Spinal cord (tissue), 10 donors: ENCODE data around the gene FRYL. TPM values are rescaled to one million over a fixed set of nuclear protein-coding genes. Genes with fewer than 3 reads are reported as not detected.

ENCODE experiments used
- DNase-seq, 6 donors: peaks; one replicate each; pipeline versions ENCODE4 v3.0.0 to v3.0.0-alpha.2; 2013 to 2015; ENCODE audit warnings: low spot score in 6 of 6, low read depth in 4 of 6
- H3K27ac ChIP-seq: one replicate; pipeline ENCODE4 v1.5.1; 2013; ENCODE audit warnings: low read depth, low read length, control low read depth
- H3K27me3 ChIP-seq: one replicate; pipeline ENCODE4 v1.6.1; 2013; ENCODE audit warnings: low read length; ENCODE audit not compliant: control insufficient read depth, insufficient read depth
- H3K36me3 ChIP-seq: one replicate; pipeline ENCODE4 v1.6.1; 2013; ENCODE audit warnings: low read length; ENCODE audit not compliant: control insufficient read depth, insufficient read depth
- H3K4me1 ChIP-seq: one replicate; pipeline ENCODE4 v1.6.1; 2013; ENCODE audit warnings: low read length; ENCODE audit not compliant: control insufficient read depth, insufficient read depth
- H3K4me3 ChIP-seq: one replicate; pipeline ENCODE4 v1.5.1; 2013; ENCODE audit warnings: low read depth, low read length, control low read depth
- H3K9me3 ChIP-seq: one replicate; pipeline ENCODE4 v1.6.1; 2013; ENCODE audit warnings: low read length; ENCODE audit not compliant: control insufficient read depth, insufficient read depth
- WGBS: methylation state at CpG from one replicate; pipeline ENCODE4 v1.1.5; 2013; ENCODE audit warnings: missing lambda C conversion rate; ENCODE audit not compliant: insufficient coverage; 5-methylcytosine and 5-hydroxymethylcytosine counted together
- polyA plus RNA-seq, 2 donors: library from polyadenylated mRNA; unstranded; fragments of 120-200 nt; gene quantifications; one replicate each; pipeline ENCODE4 v1.2.1, GENCODE V29; 2013; ENCODE audit not compliant: insufficient read length in 2 of 2
- total RNA-seq, 2 donors: library from RNA; depleted of rRNA in 1 of 2; stranded (reverse); fragments of 120-200 nt in 1 of 2; fragments of >200 nt in 1 of 2; gene quantifications; one replicate each; pipeline versions ENCODE4 v1.2.3 to v1.2.4, GENCODE V29; 2013 to 2014
- donor health status: healthy.

FRYL gene
- total and polyA plus RNA-seq, 4 donors = 27.0 to 120 (median 55.7) TPM

DNA sequence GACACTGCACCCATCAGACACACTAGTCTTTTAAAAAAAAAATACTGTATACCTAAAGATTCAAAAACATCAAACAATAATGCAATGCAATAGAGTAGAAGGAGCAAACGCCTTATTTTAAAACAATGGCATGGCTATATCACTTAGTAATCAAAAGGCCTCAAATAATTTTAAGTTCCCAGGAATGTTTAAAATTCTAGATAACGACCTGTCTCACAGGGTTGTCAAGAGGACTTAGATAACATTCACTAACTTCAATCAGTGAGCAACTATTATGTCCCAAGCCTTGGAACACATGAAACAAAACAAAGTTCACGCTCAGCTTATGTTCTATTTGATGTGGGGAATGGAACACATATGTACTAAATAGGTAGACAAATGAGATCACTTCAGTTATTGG is 106.5 kb downstream of the FRYL start:
- Histone ChIP-seq H3K27ac (no peak overlapping the region), H3K4me1 (no peaks in the 10 kb centered on the region), H3K27me3 (no peaks in the 10 kb centered on the region), H3K4me3 (no peak overlapping the region), H3K36me3 (peaks cover 4% of the 10 kb centered on the region), H3K9me3 (no peaks in the 10 kb centered on the region)
- WGBS = 80% methylated on average over 1 of the region's 3 CpGs
- DNase-seq = no peak

DNA sequence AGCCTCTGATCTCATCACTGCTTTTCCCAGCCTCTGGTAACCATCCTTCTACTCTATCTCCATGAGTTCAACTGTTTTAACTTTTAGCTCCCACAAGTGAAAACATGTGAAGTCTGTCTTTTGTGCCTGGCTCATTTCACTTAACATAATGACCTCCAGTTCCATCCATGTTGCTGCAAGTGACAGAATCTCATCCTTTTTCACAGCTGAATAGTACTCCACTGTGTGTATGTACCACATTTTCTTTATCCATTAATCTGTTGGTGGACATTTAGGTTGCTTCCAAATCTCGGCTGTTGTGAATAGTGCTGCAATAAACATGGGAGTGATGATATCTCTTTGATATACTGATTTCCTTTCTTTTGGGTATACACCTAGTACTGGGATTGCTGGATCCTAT is 109.5 kb downstream of the FRYL start:
- Histone ChIP-seq H3K4me1 (no peaks in the 10 kb centered on the region), H3K36me3 (peaks cover 4% of the 10 kb centered on the region), H3K27ac (no peak overlapping the region), H3K27me3 (no peaks in the 10 kb centered on the region), H3K9me3 (no peaks in the 10 kb centered on the region), H3K4me3 (no peak overlapping the region)
- no peak for DNase-seq
- no CpG with 5 or more reads among the region's 1 CpG for WGBS

DNA sequence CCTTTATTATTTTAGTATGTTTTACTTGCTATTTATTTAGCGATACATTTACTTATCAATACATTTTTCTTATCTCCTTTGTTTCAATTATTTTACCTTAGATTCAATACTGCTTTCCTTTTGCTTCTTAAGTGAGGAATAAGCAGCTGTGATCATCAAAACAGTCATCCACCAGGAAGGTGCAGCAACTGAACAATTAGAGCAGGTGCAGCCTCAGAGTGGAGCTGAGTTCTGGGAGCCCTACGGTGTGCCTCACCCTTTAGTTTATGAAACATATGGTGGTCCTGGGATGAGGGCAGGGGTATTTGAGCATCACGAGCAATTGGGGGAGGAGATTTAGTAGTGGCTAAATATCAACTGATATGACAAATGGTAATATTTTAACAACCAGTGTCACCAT is 111.0 kb downstream of the FRYL start:
- no peaks in the 10 kb centered on the region for H3K36me3 ChIP-seq
- WGBS = no CpG with 5 or more reads among the region's 3 CpGs
- no peaks in the 10 kb centered on the region for H3K4me1 ChIP-seq
- H3K27me3 ChIP-seq = no peaks in the 10 kb centered on the region
- no peak for DNase-seq
- no peaks in the 10 kb centered on the region for H3K9me3 ChIP-seq
- H3K27ac ChIP-seq = no peak overlapping the region
- H3K4me3 ChIP-seq = no peak overlapping the region

DNA sequence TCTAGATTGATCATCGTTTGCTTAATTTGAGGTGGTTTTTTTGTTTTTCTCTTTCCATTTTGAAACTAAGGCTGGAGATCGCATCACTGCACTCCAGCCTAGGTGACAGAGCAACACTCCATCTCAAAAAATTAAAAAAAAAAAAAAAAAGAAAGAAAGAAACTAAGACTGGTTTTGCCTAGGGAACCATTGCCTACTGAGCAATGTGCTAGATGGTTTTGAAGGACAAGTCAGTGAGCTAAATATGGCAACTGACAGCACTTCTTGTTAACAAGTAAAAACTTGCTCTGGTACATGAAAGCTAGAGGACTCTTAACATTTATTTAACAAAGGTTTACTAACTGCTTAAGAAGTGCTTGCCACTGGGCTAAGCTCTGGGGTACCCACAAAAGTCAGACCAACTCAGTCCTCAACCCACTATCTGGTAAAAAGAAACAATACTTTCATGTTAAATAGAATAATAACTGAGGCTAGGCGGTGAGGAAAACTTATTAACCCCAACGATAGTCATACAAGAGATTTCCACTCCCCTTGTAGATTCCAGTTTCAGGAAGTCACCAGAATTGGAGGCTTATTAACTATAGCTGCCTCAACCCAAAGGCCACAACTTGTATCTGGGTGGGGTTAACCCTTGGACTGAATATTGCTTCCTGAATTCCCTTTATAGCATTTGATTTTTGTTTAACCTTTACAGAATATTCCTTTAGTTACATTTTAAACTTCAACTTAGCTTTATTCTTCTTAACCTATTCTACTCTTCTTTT is 111.6 kb downstream of the FRYL start:
- Histone ChIP-seq H3K27me3 (no peaks in the 10 kb centered on the region), H3K4me3 (no peak overlapping the region), H3K9me3 (no peaks in the 10 kb centered on the region), H3K27ac (no peak overlapping the region), H3K36me3 (no peaks in the 10 kb centered on the region), H3K4me1 (no peaks in the 10 kb centered on the region)
- no peak for DNase-seq
- WGBS = no CpG with 5 or more reads among the region's 4 CpGs

DNA sequence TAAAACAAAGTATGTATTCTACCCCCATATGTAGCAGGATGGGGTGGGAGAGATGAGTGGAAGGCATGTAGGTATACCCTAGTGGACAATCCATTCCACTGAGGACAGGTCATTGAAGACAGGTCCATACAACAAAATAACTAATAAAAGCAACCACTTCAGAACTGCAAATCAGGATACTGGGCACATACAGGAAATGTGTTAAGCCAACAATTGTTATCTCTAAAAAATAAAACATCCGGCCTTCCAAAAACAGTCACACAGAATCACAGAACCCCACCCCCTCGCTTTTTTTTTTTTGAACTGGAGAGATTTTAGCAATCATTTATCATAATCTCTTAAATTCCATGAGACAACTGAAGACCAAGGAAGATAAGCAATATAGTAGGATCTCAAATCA is 112.9 kb downstream of the FRYL start:
- Histone ChIP-seq H3K36me3 (no peaks in the 10 kb centered on the region), H3K9me3 (no peaks in the 10 kb centered on the region), H3K27ac (no peak overlapping the region), H3K4me1 (no peaks in the 10 kb centered on the region), H3K27me3 (no peaks in the 10 kb centered on the region), H3K4me3 (no peak overlapping the region)
- WGBS = no CpG with 5 or more reads among the region's 2 CpGs
- DNase-seq = no peak

DNA sequence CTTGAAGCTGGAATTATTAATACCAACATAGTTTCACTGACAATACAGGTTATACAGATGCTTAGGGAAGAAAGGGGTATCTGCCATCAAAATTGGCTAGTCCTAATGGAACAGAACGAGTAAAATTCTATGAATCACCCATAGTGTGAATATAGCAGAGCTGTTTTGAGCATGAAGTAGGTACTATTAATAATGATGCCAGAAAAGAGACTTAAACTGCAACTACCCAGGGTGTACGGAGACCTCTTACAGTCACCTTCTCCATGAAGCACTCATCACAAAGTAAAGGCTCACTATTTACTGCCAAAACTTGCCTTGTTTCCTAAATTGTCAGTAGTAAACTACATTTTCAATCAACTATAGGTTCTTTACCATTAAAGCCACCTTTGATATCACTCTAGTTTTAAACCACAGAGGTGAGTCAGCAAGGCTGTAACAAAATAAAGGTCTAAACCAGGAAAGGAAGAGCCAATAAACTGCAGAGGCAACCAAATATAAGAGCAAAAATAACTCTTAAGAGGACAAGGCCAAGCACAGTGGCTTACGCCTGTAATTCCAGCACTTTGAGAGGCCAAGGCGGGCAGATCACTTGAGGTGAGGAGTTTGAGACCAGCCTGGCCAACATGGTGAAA is 114.4 kb downstream of the FRYL start:
- no peaks in the 10 kb centered on the region for H3K27me3 ChIP-seq
- H3K4me1 ChIP-seq = no peaks in the 10 kb centered on the region
- H3K4me3 ChIP-seq = no peak overlapping the region
- DNase-seq = no peak
- no peaks in the 10 kb centered on the region for H3K9me3 ChIP-seq
- H3K27ac ChIP-seq = no peak overlapping the region
- H3K36me3 ChIP-seq = no peaks in the 10 kb centered on the region
- 94% methylated on average over 3 of the region's 4 CpGs for WGBS

DNA sequence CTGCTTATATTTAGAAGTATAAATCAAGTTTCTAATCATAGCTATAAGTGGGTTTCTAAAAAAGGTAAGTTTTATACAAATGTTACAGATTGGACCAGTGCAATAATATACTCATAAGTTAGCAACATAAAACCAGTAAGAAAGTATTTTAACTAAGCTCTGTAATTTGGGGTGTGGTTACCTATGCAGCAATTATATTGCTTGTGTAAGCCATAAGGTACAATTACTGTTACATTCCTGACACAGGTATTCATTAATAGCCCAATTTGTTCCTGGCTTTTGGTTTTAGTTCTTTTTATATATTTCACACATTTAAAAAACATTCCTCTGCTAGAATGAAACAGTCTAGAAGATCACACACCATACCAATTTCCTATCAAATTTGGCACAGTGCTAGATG is 115.1 kb downstream of the FRYL start:
- no peaks in the 10 kb centered on the region for H3K36me3 ChIP-seq
- no peak overlapping the region for H3K27ac ChIP-seq
- H3K9me3 ChIP-seq = no peaks in the 10 kb centered on the region
- H3K27me3 ChIP-seq = no peaks in the 10 kb centered on the region
- DNase-seq = no peak
- H3K4me1 ChIP-seq = no peaks in the 10 kb centered on the region
- no peak overlapping the region for H3K4me3 ChIP-seq

DNA sequence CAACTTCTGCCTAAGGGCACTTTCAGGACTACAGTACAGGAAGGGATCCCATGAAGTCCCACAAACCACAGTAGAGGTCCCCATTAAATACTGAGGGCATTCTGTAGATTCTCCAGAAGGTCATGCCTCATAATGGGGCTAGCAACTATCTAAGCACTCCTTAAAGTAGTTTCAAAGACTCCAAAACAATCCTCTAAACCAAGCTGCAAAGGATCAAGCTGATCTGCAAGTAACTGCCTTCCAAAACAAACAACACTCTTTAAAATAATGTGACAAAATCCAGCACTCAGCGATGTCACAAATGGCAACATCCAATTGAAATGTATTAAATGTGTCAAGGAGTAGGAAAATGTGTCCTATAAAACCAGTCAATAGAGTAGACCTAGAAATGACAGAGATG is 118.7 kb downstream of the FRYL start:
- no CpG with 5 or more reads among the region's 1 CpG for WGBS
- Histone ChIP-seq H3K27me3 (no peaks in the 10 kb centered on the region), H3K4me1 (no peaks in the 10 kb centered on the region), H3K36me3 (no peaks in the 10 kb centered on the region), H3K9me3 (no peaks in the 10 kb centered on the region), H3K27ac (no peak overlapping the region), H3K4me3 (no peak overlapping the region)
- DNase-seq = no peak

DNA sequence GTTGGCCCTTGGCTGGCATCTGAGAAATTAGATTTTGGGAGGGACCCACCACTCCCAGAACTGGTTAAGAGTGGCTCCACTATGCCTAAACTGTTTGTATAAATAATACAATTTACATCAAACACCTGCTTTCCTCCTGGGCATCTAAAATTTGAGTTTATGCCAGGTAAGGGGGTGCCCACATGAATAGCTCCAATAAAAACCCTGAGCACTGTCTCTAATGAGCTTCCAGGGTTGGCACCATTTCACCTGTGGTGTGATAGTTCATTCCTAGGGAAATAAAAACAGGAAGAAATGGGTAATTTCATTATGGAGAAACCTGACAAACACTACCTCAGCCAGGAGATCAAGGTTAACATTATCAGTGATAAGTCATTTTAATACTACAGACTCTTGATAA is 119.7 kb downstream of the FRYL start:
- H3K27ac ChIP-seq = no peak overlapping the region
- DNase-seq = no peak
- H3K27me3 ChIP-seq = no peaks in the 10 kb centered on the region
- H3K4me1 ChIP-seq = no peaks in the 10 kb centered on the region
- no peaks in the 10 kb centered on the region for H3K9me3 ChIP-seq
- H3K4me3 ChIP-seq = no peak overlapping the region
- no peaks in the 10 kb centered on the region for H3K36me3 ChIP-seq

DNA sequence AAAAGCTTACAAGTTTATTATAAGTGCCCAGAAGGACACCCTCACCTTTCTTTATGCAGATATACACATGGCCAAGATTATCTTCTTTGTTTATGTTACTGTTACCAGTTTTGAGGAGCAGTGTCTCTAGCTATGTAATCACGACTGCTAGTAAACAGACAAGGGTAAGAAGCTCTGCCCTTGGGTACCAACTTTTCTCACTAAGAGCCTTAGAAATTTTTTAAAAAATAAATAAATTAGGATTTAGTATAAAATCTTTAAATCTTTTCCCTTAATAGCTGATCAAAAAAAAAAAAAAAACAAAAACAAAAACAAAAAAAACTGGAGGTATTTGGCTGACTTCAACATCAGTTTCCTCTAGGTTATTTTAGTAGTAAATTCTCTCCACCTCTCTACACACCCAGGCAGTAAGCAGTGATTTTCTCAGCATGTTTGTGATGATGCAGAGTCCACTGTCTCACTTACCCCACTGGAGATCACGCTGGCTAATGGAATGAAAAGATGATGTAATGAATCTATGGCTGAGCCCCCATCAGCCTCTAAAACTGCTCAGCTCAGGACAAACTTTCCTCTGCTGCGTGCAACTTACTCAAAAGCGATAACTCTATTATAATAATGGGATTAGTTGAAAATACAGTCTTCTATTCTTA is 125.9 kb downstream of the FRYL start:
- Histone ChIP-seq H3K4me1 (peaks cover 3% of the 10 kb centered on the region), H3K9me3 (no peaks in the 10 kb centered on the region), H3K36me3 (no peaks in the 10 kb centered on the region), H3K27ac (peak overlapping the region; percentile 63), H3K4me3 (no peak overlapping the region), H3K27me3 (no peaks in the 10 kb centered on the region)
- DNase-seq = peak in 1 of 6 donors; percentile 46
- WGBS = no CpG with 5 or more reads among the region's 4 CpGs
